HCT116 (cell line): ENCODE data around the gene ZNF747. TPM values are rescaled to one million over a fixed set of nuclear protein-coding genes. Genes with fewer than 3 reads are reported as not detected.

Source experiments
- ATAC-seq: fragments of 200-7000 bp; cut with Tn5 transposase; 2 replicates; pipeline ENCODE4 v1.9.1; 2020; ENCODE audit warnings: mild to moderate bottlenecking, moderate library complexity
- BruUV-seq: library from RNA; stranded (reverse); fragments of 400-500 nt; replicated peaks from 2 replicates; lab custom pipeline; 2021; lab: Mats Ljungman, UMichigan
- CTCF ChIA-PET: fragments of 300-600 bp; sonication (Branson Sonifier 250); formaldehyde crosslinking; loops from one replicate; lab custom pipeline; 2021; ENCODE audit warnings: antibody characterized with exemption; lab: Charles Lee
- POLR2A ChIA-PET: fragments of 300-600, 350-600 bp; sonication (Branson Sonifier 250); formaldehyde crosslinking; loops from one replicate; lab custom pipeline; 2021; ENCODE audit warnings: antibody characterized with exemption; lab: Charles Lee
- RAD21 ChIA-PET, 2 experiments: fragments of 300-600 bp; sonication (Branson Sonifier 250); formaldehyde crosslinking; loops; one replicate each; lab custom pipeline; 2023; ENCODE audit warnings: low total read pairs in 2 of 2; ENCODE audit not compliant: uncharacterized antibody in 2 of 2, unreplicated experiment in 2 of 2, low non-redundant PET in 1 of 2; lab: Charles Lee
- DNase-seq: peaks from one replicate; pipeline ENCODE4 v3.0.0-alpha.2; 2010; ENCODE audit warnings: low read depth, low spot score
- H2AFZ ChIP-seq: fragments of 200-600 bp; shearing (Covaris generic), sonication (generic); 2 replicates; pipeline ENCODE4 v1.6.1; 2017; ENCODE audit warnings: low read depth, mixed run types, mixed read lengths, antibody characterized with exemption, low read length; ENCODE audit not compliant: poor library complexity, severe bottlenecking
- H3K27ac ChIP-seq: 2 replicates; pipeline ENCODE4 v1.5.1; 2012; ENCODE audit warnings: low read depth, low read length
- H3K27me3 ChIP-seq: fragments of 200-600 bp; sonication (generic); 2 replicates; pipeline ENCODE4 v1.6.1; 2016; ENCODE audit warnings: mixed run types, low read length, mixed read lengths; ENCODE audit not compliant: insufficient read depth
- H3K36me3 ChIP-seq, 2 experiments: fragments of 200-500 bp in 1 of 2; fragments of 200-600 bp in 1 of 2; sonication (Bioruptor generic) in 1 of 2; sonication (generic) in 1 of 2; 2 replicates each; pipeline versions ENCODE4 v1.5.1 to v1.6.1; 2014 to 2016; ENCODE audit warnings: low read length in 2 of 2, inconsistent platforms in 1 of 2, mixed read lengths in 1 of 2, mixed run types in 1 of 2; ENCODE audit not compliant: insufficient read depth in 2 of 2, control insufficient read depth in 1 of 2
- H3K4me1 ChIP-seq, 2 experiments: fragments of 200-600 bp in 1 of 2; sonication (generic) in 1 of 2; 2 replicates each; pipeline versions ENCODE4 v1.5.1 to v1.6.1; 2012 to 2017; ENCODE audit warnings: low read length in 2 of 2, inconsistent platforms in 1 of 2, mild to moderate bottlenecking in 1 of 2, mixed read lengths in 1 of 2, mixed run types in 1 of 2, moderate library complexity in 1 of 2; ENCODE audit not compliant: insufficient read depth in 2 of 2, control insufficient read depth in 1 of 2
- H3K4me2 ChIP-seq: fragments of 200-600 bp; sonication (generic); 2 replicates; pipeline ENCODE4 v1.6.1; 2017; ENCODE audit warnings: mixed run types, low read length, mixed read lengths
- H3K4me3 ChIP-seq, 2 experiments: fragments of 200-600 bp in 1 of 2; sonication (generic) in 1 of 2; replicated peaks in 1 of 2; 2 replicates each; pipeline ENCODE4 v1.5.1; 2011 to 2016; ENCODE audit warnings: low read length in 2 of 2, control low read depth in 1 of 2, low read depth in 1 of 2, mild to moderate bottlenecking in 1 of 2, mixed read lengths in 1 of 2, mixed run types in 1 of 2
- H3K79me2 ChIP-seq: fragments of 200-600 bp; sonication (generic); 2 replicates; pipeline ENCODE4 v1.6.1; 2017; ENCODE audit warnings: mild to moderate bottlenecking, mixed run types, low read length, moderate library complexity, mixed read lengths; ENCODE audit not compliant: insufficient read depth
- H3K9ac ChIP-seq: fragments of 200-600 bp; sonication (generic); 2 replicates; pipeline ENCODE4 v1.6.1; 2016; ENCODE audit warnings: low read length, mixed read lengths
- H3K9me2 ChIP-seq: fragments of 200-600 bp; sonication (generic), shearing (Covaris generic); 2 replicates; pipeline ENCODE4 v1.6.1; 2017; ENCODE audit warnings: mixed run types, mild to moderate bottlenecking, moderate library complexity; ENCODE audit not compliant: insufficient read depth
- H3K9me3 ChIP-seq, 2 experiments: fragments of 200-500 bp in 1 of 2; fragments of 200-600 bp in 1 of 2; sonication (Bioruptor generic) in 1 of 2; sonication (generic) in 1 of 2; 2 replicates each; pipeline ENCODE4 v1.6.1; 2014 to 2017; ENCODE audit warnings: low read length in 2 of 2, mixed read lengths in 2 of 2, inconsistent platforms in 1 of 2, low read depth in 1 of 2, mild to moderate bottlenecking in 1 of 2, mixed run types in 1 of 2, moderate library complexity in 1 of 2; ENCODE audit not compliant: control insufficient read depth in 1 of 2, insufficient read depth in 1 of 2
- H4K20me1 ChIP-seq: fragments of 200-600 bp; sonication (generic), shearing (Covaris generic); 2 replicates; pipeline ENCODE4 v1.6.1; 2017; ENCODE audit warnings: mixed run types, mild to moderate bottlenecking, moderate library complexity; ENCODE audit not compliant: insufficient read depth
- ATF3 ChIP-seq: IDR thresholded peaks from 2 replicates; pipeline ENCODE4 v1.6.1; 2012
- CBX3 ChIP-seq: IDR thresholded peaks from 2 replicates; pipeline ENCODE4 v1.6.1; 2012; ENCODE audit warnings: low read depth
- CEBPB ChIP-seq: IDR thresholded peaks from 2 replicates; pipeline ENCODE4 v1.6.1; 2012; ENCODE audit warnings: low read depth
- EGR1 ChIP-seq: IDR thresholded peaks from 2 replicates; pipeline ENCODE4 v1.6.1; 2012; ENCODE audit warnings: low read depth
- ELF1 ChIP-seq: IDR thresholded peaks from 2 replicates; pipeline ENCODE4 v1.6.1; 2012; ENCODE audit warnings: low read depth, borderline replicate concordance
- EZH2 ChIP-seq: fragments of 200-600 bp; sonication (generic); IDR thresholded peaks from 2 replicates; pipeline ENCODE4 v1.6.1; 2017; ENCODE audit warnings: antibody characterized with exemption, mixed run types
- EZH2phosphoT487 ChIP-seq: fragments of 200-600 bp; IDR thresholded peaks from 2 replicates; pipeline ENCODE4 v1.6.1; 2018; ENCODE audit warnings: antibody characterized with exemption, borderline replicate concordance
- FOSL1 ChIP-seq: IDR thresholded peaks from 2 replicates; pipeline ENCODE4 v1.6.1; 2012; ENCODE audit warnings: low read depth
- JUND ChIP-seq: IDR thresholded peaks from 2 replicates; pipeline ENCODE4 v1.6.1; 2012
- POLR2A ChIP-seq: IDR thresholded peaks from 2 replicates; pipeline ENCODE4 v1.7.0; 2011; ENCODE audit warnings: borderline replicate concordance; ENCODE audit not compliant: insufficient read depth, insufficient read length; ENCODE audit errors: extremely low read depth
- POLR2AphosphoS5 ChIP-seq: IDR thresholded peaks from 2 replicates; pipeline ENCODE4 v1.6.1; 2011; ENCODE audit warnings: mild to moderate bottlenecking, low read depth, low read length, moderate library complexity
- SP1 ChIP-seq: IDR thresholded peaks from 2 replicates; pipeline ENCODE4 v1.6.1; 2012; ENCODE audit warnings: low read depth
- SRF ChIP-seq: IDR thresholded peaks from 2 replicates; pipeline ENCODE4 v1.6.1; 2012; ENCODE audit warnings: low read depth
- TCF7L2 ChIP-seq: IDR thresholded peaks from 2 replicates; pipeline ENCODE4 v1.7.0; 2011; ENCODE audit warnings: borderline replicate concordance, inconsistent platforms; ENCODE audit not compliant: insufficient read depth, insufficient read length; ENCODE audit errors: extremely low read depth
- YY1 ChIP-seq: IDR thresholded peaks from 2 replicates; pipeline ENCODE4 v1.6.1; 2011; ENCODE audit warnings: low read length, low read depth, moderate library complexity, mild to moderate bottlenecking; ENCODE audit not compliant: insufficient replicate concordance; ENCODE audit errors: extremely low read depth
- ZNF274 ChIP-seq: fragments of 200-500 bp; sonication (Bioruptor generic); IDR thresholded peaks from 2 replicates; pipeline ENCODE4 v1.6.1; 2014; ENCODE audit warnings: mild to moderate bottlenecking, low read depth, low read length, inconsistent platforms
- intact Hi-C: fragments of 100-400 bp; cut with micrococcal nuclease; formaldehyde crosslinking; loops from 2 replicates; pipeline ENCODE4 v1.10.0; 2022
- total RNA-seq: library from RNA; stranded (reverse); gene quantifications from one replicate; pipeline ENCODE4 v1.2.1, GENCODE V29; 2021; ENCODE audit not compliant: unreplicated experiment
- TF ChIP-seq, protein P1 (sequence below), 3 experiments: fragments of 200-600 bp in 1 of 3; sonication (generic) in 1 of 3; IDR thresholded peaks in 2 of 3; conservative IDR thresholded peaks in 1 of 3; 2 replicates each; pipeline ENCODE4 v1.5.1; 2012 to 2017; ENCODE audit warnings: low read depth in 2 of 3, low read length in 2 of 3, antibody characterized with exemption in 1 of 3, borderline replicate concordance in 1 of 3, control low read depth in 1 of 3, mild to moderate bottlenecking in 1 of 3, mixed read lengths in 1 of 3, mixed run types in 1 of 3, moderate library complexity in 1 of 3; ENCODE audit not compliant: insufficient read depth in 1 of 3
- TF ChIP-seq, protein P2 (sequence below): IDR thresholded peaks from 2 replicates; pipeline ENCODE4 v1.6.1; 2012; ENCODE audit warnings: low read depth

ZNF747 gene
- total RNA-seq, 1 experiment from 2014 or later = 2.1 TPM

GRCh38 chr16:30569746-30570635, 35.3 kb upstream of the ZNF747 start:
- CTCF ChIA-PET = no interaction called here
- intact Hi-C loops = loop anchor here (5.0 kb wide), 1 partner anchor 57 kb away; no protein-coding TSS in a partner anchor
- H3K4me3 ChIP-seq = no peak overlapping the region

More at GRCh38 chr16:30569746-30570635, 35.3 kb upstream of the ZNF747 start:
- no peak overlapping the region for H2AFZ ChIP-seq
- TF ChIP-seq EGR1 (no peak), ELF1 (no peak), YY1 (no peak), SP1 (no peak), CBX3 (no peak), EZH2phosphoT487 (no peak), FOSL1 (no peak), JUND (no peak), POLR2AphosphoS5 (no peak), ATF3 (no peak), ZNF274 (no peak), POLR2A (no peak), EZH2 (no peak), TCF7L2 (no peak), SRF (no peak), CEBPB (no peak)
- TF ChIP-seq, protein P1, sequence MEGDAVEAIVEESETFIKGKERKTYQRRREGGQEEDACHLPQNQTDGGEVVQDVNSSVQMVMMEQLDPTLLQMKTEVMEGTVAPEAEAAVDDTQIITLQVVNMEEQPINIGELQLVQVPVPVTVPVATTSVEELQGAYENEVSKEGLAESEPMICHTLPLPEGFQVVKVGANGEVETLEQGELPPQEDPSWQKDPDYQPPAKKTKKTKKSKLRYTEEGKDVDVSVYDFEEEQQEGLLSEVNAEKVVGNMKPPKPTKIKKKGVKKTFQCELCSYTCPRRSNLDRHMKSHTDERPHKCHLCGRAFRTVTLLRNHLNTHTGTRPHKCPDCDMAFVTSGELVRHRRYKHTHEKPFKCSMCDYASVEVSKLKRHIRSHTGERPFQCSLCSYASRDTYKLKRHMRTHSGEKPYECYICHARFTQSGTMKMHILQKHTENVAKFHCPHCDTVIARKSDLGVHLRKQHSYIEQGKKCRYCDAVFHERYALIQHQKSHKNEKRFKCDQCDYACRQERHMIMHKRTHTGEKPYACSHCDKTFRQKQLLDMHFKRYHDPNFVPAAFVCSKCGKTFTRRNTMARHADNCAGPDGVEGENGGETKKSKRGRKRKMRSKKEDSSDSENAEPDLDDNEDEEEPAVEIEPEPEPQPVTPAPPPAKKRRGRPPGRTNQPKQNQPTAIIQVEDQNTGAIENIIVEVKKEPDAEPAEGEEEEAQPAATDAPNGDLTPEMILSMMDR (IDR thresholded peaks at IDR 0.05 in 2 of 3, conservative IDR thresholded peaks at IDR 0.05 in 1 of 3; ENCODE audit: borderline replicate concordance in 1 of 3, insufficient read depth in 1 of 3, low read depth in 2 of 3, low read length in 2 of 3) = no peak
- TF ChIP-seq, protein P2, sequence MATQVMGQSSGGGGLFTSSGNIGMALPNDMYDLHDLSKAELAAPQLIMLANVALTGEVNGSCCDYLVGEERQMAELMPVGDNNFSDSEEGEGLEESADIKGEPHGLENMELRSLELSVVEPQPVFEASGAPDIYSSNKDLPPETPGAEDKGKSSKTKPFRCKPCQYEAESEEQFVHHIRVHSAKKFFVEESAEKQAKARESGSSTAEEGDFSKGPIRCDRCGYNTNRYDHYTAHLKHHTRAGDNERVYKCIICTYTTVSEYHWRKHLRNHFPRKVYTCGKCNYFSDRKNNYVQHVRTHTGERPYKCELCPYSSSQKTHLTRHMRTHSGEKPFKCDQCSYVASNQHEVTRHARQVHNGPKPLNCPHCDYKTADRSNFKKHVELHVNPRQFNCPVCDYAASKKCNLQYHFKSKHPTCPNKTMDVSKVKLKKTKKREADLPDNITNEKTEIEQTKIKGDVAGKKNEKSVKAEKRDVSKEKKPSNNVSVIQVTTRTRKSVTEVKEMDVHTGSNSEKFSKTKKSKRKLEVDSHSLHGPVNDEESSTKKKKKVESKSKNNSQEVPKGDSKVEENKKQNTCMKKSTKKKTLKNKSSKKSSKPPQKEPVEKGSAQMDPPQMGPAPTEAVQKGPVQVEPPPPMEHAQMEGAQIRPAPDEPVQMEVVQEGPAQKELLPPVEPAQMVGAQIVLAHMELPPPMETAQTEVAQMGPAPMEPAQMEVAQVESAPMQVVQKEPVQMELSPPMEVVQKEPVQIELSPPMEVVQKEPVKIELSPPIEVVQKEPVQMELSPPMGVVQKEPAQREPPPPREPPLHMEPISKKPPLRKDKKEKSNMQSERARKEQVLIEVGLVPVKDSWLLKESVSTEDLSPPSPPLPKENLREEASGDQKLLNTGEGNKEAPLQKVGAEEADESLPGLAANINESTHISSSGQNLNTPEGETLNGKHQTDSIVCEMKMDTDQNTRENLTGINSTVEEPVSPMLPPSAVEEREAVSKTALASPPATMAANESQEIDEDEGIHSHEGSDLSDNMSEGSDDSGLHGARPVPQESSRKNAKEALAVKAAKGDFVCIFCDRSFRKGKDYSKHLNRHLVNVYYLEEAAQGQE = no peak
- TF ChIP-seq, all 23 proteins: peak for 0
- no peak for DNase-seq
- ATAC-seq = no peak
- Histone ChIP-seq H4K20me1 (no peaks in the 10 kb centered on the region), H3K9me2 (no peaks in the 10 kb centered on the region), H3K9me3 (no peaks in the 10 kb centered on the region), H3K4me2 (no peak overlapping the region), H3K4me1 (peaks cover 9 to 31% of the 10 kb centered on the region in 2 experiments; a peak in 3 of 4 replicates), H3K27me3 (no peaks in the 10 kb centered on the region), H3K9ac (no peak overlapping the region), H3K79me2 (no peaks in the 10 kb centered on the region), H3K36me3 (no peaks in the 10 kb centered on the region), H3K27ac (no peak overlapping the region)
- RAD21 ChIA-PET = no interaction called here
- POLR2A ChIA-PET = interaction anchor here (2.5 kb wide), 1 partner anchor 12 kb away, joined by 21 read pairs; the partner anchor contains the start of gene ZNF764
- BruUV-seq = no TSS peak
